DMS153 (cell line): ENCODE results near the gene BAHD1.
A peak's percentile ranks its signal among the peaks of the same experiment; 100 is the strongest.

Experiments used
- DNase-seq: peaks from one replicate; lab custom pipeline; 2025; lab: John Stamatoyannopoulos, UW

The BAHD1 gene

GRCh38 chr15:40467261-40467615, 26.5 kb downstream of the BAHD1 start:
- no peak for DNase-seq

GRCh38 chr15:40468898-40469331, 28.2 kb downstream of the BAHD1 start:
- no peak for DNase-seq

GRCh38 chr15:40469776-40470390, 29.1 kb downstream of the BAHD1 start:
- no peak for DNase-seq

GRCh38 chr15:40470423-40471104, 29.8 kb downstream of the BAHD1 start, which contains the start of gene CHST14:
TSS of gene CHST14 (plus strand) at chr15:40470984. CDS start at chr15:40471214, 230 bp downstream.
- peak; percentile 3 for DNase-seq

GRCh38 chr15:40471105-40471807, 30.5 kb downstream of the BAHD1 start:
- no peak for DNase-seq

GRCh38 chr15:40471808-40472150, 31.0 kb downstream of the BAHD1 start:
- DNase-seq, result no peak

- no peak for DNase-seq
Observed at GRCh38 chr15:40472171-40472727, 31.5 kb downstream of the BAHD1 start.

GRCh38 chr15:40474581-40474980, 33.8 kb downstream of the BAHD1 start:
- DNase-seq, result no peak

GRCh38 chr15:40477642-40478327, 37.0 kb downstream of the BAHD1 start:
- DNase-seq, result no peak

GRCh38 chr15:40479024-40479423, 38.3 kb downstream of the BAHD1 start:
- DNase-seq, result no peak

- no peak for DNase-seq
Observed at GRCh38 chr15:40481341-40482074, 40.8 kb downstream of the BAHD1 start.

GRCh38 chr15:40483919-40484318, 43.2 kb downstream of the BAHD1 start:
- no peak for DNase-seq

GRCh38 chr15:40486066-40486770, 45.5 kb downstream of the BAHD1 start:
- no peak for DNase-seq

GRCh38 chr15:40487816-40488682, 47.3 kb downstream of the BAHD1 start:
- DNase-seq, result no peak

GRCh38 chr15:40489274-40490175, 48.8 kb downstream of the BAHD1 start:
- DNase-seq, result no peak

- no peak for DNase-seq
Observed at GRCh38 chr15:40493089-40493840, 52.5 kb downstream of the BAHD1 start.

GRCh38 chr15:40495516-40495915, 54.8 kb downstream of the BAHD1 start:
- no peak for DNase-seq

GRCh38 chr15:40498418-40498817, 57.7 kb downstream of the BAHD1 start:
- DNase-seq, result no peak
